OCI-LY1 (cell line): Measurements from ENCODE around the gene BMI1.

Source experiments
- H2AFZ ChIP-seq: fragments of 200-600 bp; sonication (generic), shearing (Covaris generic); 2 replicates; pipeline ENCODE4 v1.6.0; 2014; ENCODE audit warnings: antibody characterized with exemption, mild to moderate bottlenecking, low read length
- H3F3A ChIP-seq: fragments of 200-600 bp; sonication (generic), shearing (Covaris generic); 2 replicates; pipeline ENCODE4 v1.6.0; 2014; ENCODE audit warnings: mild to moderate bottlenecking, antibody characterized with exemption, low read length, moderate library complexity; ENCODE audit not compliant: insufficient read depth
- H3K27ac ChIP-seq: fragments of 200-600 bp; sonication (generic); 2 replicates; pipeline ENCODE4 v1.5.1; 2014; ENCODE audit warnings: low read length, mixed run types, mild to moderate bottlenecking, low read depth; ENCODE audit not compliant: poor library complexity, severe bottlenecking
- H3K27me3 ChIP-seq: fragments of 200-600 bp; sonication (generic); 2 replicates; pipeline ENCODE4 v1.6.0; 2014; ENCODE audit warnings: antibody characterized with exemption, mild to moderate bottlenecking, low read length, moderate library complexity; ENCODE audit not compliant: insufficient read depth
- H3K36me3 ChIP-seq: fragments of 200-600 bp; sonication (generic); 2 replicates; pipeline ENCODE4 v1.6.1; 2014; ENCODE audit warnings: mild to moderate bottlenecking, antibody characterized with exemption, low read length, moderate library complexity, mixed read lengths; ENCODE audit not compliant: insufficient read depth
- H3K4me1 ChIP-seq: fragments of 200-600 bp; sonication (generic); 2 replicates; pipeline ENCODE4 v1.5.1; 2014; ENCODE audit warnings: mild to moderate bottlenecking, low read length, moderate library complexity; ENCODE audit not compliant: insufficient read depth, severe bottlenecking
- H3K4me2 ChIP-seq: fragments of 200-600 bp; sonication (generic), shearing (Covaris generic); 2 replicates; pipeline ENCODE4 v1.6.1; 2014; ENCODE audit warnings: low read length
- H3K4me3 ChIP-seq: fragments of 200-600 bp; sonication (generic); 2 replicates; pipeline ENCODE4 v1.5.1; 2014; ENCODE audit warnings: low read length, low read depth, mild to moderate bottlenecking, mixed read lengths; ENCODE audit not compliant: poor library complexity, severe bottlenecking
- H3K79me2 ChIP-seq: fragments of 200-600 bp; shearing (Covaris generic); 2 replicates; pipeline ENCODE4 v1.6.1; 2016; ENCODE audit warnings: mixed run types, low read length, mixed read lengths; ENCODE audit not compliant: insufficient read depth
- H3K9ac ChIP-seq: fragments of 200-600 bp; sonication (generic), shearing (Covaris generic); 2 replicates; pipeline ENCODE4 v1.6.1; 2014; ENCODE audit warnings: mild to moderate bottlenecking, low read length, mixed read lengths
- H3K9me2 ChIP-seq: fragments of 200-600 bp; sonication (generic), shearing (Covaris generic); 2 replicates; pipeline ENCODE4 v1.6.1; 2014; ENCODE audit warnings: low read depth, mild to moderate bottlenecking, low read length, mixed read lengths
- H3K9me3 ChIP-seq: fragments of 200-600 bp; shearing (Covaris generic); 2 replicates; pipeline ENCODE4 v1.6.1; 2014; ENCODE audit warnings: low read length, mixed read lengths
- H4K20me1 ChIP-seq: fragments of 200-600 bp; sonication (generic), shearing (Covaris generic); 2 replicates; pipeline ENCODE4 v1.6.0; 2016; ENCODE audit warnings: mild to moderate bottlenecking, low read length; ENCODE audit not compliant: insufficient read depth
- CTCF ChIP-seq: fragments of 200-600 bp; sonication (generic), shearing (Covaris generic); IDR thresholded peaks from 2 replicates; pipeline ENCODE4 v1.5.1; 2017; ENCODE audit warnings: mild to moderate bottlenecking, antibody characterized with exemption, low read length, moderate library complexity, mixed read lengths
- EZH2 ChIP-seq: fragments of 200-600 bp; sonication (generic), shearing (Covaris generic); IDR thresholded peaks from 2 replicates; pipeline ENCODE4 v1.8.0; 2017; ENCODE audit warnings: borderline replicate concordance, mixed run types, mild to moderate bottlenecking, antibody characterized with exemption, low read length, moderate library complexity, mixed read lengths

Gene BMI1

GRCh38 chr10:22365233-22365632 is 44.3 kb downstream of the BMI1 start:
- H3K36me3 ChIP-seq = no peaks in the 10 kb centered on the region
- no peak overlapping the region for H3K4me3 ChIP-seq
- no peak overlapping the region for H2AFZ ChIP-seq
- no peaks in the 10 kb centered on the region for H3K9me2 ChIP-seq
- no peaks in the 10 kb centered on the region for H3K9me3 ChIP-seq
- no peaks in the 10 kb centered on the region for H3K79me2 ChIP-seq
- no peaks in the 10 kb centered on the region for H3K4me1 ChIP-seq
- H3K4me2 ChIP-seq = no peak overlapping the region
- H4K20me1 ChIP-seq = no peaks in the 10 kb centered on the region
- H3F3A ChIP-seq = no peaks in the 10 kb centered on the region
- H3K9ac ChIP-seq = no peak overlapping the region
- no peak overlapping the region for H3K27ac ChIP-seq
- no peaks in the 10 kb centered on the region for H3K27me3 ChIP-seq
- TF ChIP-seq CTCF (no peak), EZH2 (no peak)

- no peak overlapping the region for H3K27ac ChIP-seq
- H3K9me3 ChIP-seq = no peaks in the 10 kb centered on the region
- no peaks in the 10 kb centered on the region for H3K79me2 ChIP-seq
- no peak overlapping the region for H3K4me3 ChIP-seq
- H3K36me3 ChIP-seq = no peaks in the 10 kb centered on the region
- H3K4me2 ChIP-seq = no peak overlapping the region
- H3K4me1 ChIP-seq = no peaks in the 10 kb centered on the region
- H3K9ac ChIP-seq = no peak overlapping the region
- no peak overlapping the region for H2AFZ ChIP-seq
- TF ChIP-seq EZH2 (no peak), CTCF (no peak)
- H3K27me3 ChIP-seq = no peaks in the 10 kb centered on the region
- H3F3A ChIP-seq = no peaks in the 10 kb centered on the region
- H4K20me1 ChIP-seq = no peaks in the 10 kb centered on the region
- no peaks in the 10 kb centered on the region for H3K9me2 ChIP-seq
Observed at GRCh38 chr10:22365644-22366434, 44.9 kb downstream of the BMI1 start.

- H3K4me2 ChIP-seq = no peak overlapping the region
- H3K27me3 ChIP-seq = no peaks in the 10 kb centered on the region
- no peaks in the 10 kb centered on the region for H3F3A ChIP-seq
- H3K79me2 ChIP-seq = no peaks in the 10 kb centered on the region
- H3K4me3 ChIP-seq = no peak overlapping the region
- H3K9me2 ChIP-seq = no peaks in the 10 kb centered on the region
- TF ChIP-seq CTCF (no peak), EZH2 (no peak)
- H3K4me1 ChIP-seq = no peaks in the 10 kb centered on the region
- no peaks in the 10 kb centered on the region for H3K36me3 ChIP-seq
- H2AFZ ChIP-seq = no peak overlapping the region
- H4K20me1 ChIP-seq = no peaks in the 10 kb centered on the region
- no peak overlapping the region for H3K9ac ChIP-seq
- no peaks in the 10 kb centered on the region for H3K9me3 ChIP-seq
- H3K27ac ChIP-seq = no peak overlapping the region
Observed at GRCh38 chr10:22366435-22366703, 45.5 kb downstream of the BMI1 start.
